ENCODE results near the gene SETX. TPM values are rescaled to one million over a fixed set of nuclear protein-coding genes. Genes with fewer than 3 reads are reported as not detected.

Gene SETX
- total and polyA plus RNA-seq, 10 of the 15 experiments (the other 5 are each of a cell fraction or from before 2014, with no cell fraction given): 15.8 to 75.7 (median 37.0) TPM

- ATAC-seq: no peak
- no peaks in the 10 kb centered on the region for H3K4me1 ChIP-seq (ENCODE audit: control insufficient read depth, insufficient read depth, low read length)
- peaks cover 8 to 58% of the 10 kb centered on the region in 2 experiments for H3K36me3 ChIP-seq (ENCODE audit: control insufficient read depth in 2 of 2, insufficient read depth in 2 of 2, low read length in 1 of 2)
- H3K27ac ChIP-seq (ENCODE audit: control insufficient read depth, insufficient read depth): no peak overlapping the region
- no peak for FAIRE-seq
- DNase-seq (ENCODE audit: low read depth, low spot score): no peak
- CTCF ChIA-PET: no interaction called here
- in situ Hi-C loops (cut with MboI): no loop called here
- RAD21 ChIA-PET (ENCODE audit: unreplicated experiment): interaction anchor here (0.6 kb wide), 1 partner anchor 55 kb away, joined by 3 read pairs; no protein-coding TSS in a partner anchor
- no peaks in the 10 kb centered on the region; the same call in none of the 2 replicates for H3K79me2 ChIP-seq (ENCODE audit: control insufficient read depth, insufficient read depth, low read length)
- SMC1A ChIA-PET (ENCODE audit: uncharacterized antibody, unreplicated experiment): interaction anchor here (1.2 kb wide), 1 partner anchor 22 kb away, joined by 4 read pairs; no protein-coding TSS in a partner anchor
- intact Hi-C loops (cut with micrococcal nuclease; ENCODE audit: unreplicated experiment): no loop called here
- no peak overlapping the region for H3K4me2 ChIP-seq (ENCODE audit: control insufficient read depth, insufficient read depth)
- no peak overlapping the region for H2AFZ ChIP-seq (ENCODE audit: control insufficient read depth, low read depth, low read length)
- BruUV-seq (replicated peaks): no TSS peak
- 99% methylated on average over 6 of the region's 6 CpGs for WGBS (ENCODE audit: insufficient coverage, insufficient replicate concordance, low lambda C conversion rate, missing lambda C conversion rate)
- POLR2A ChIA-PET: no interaction called here
- no peak overlapping the region for H3K9ac ChIP-seq (ENCODE audit: control insufficient read depth, insufficient read depth, low read length)
- no peak for TF ChIP-seq BHLHE40 (IDR thresholded peaks at IDR 0.05; ENCODE audit: borderline replicate concordance in 1 of 2, low read depth in 2 of 2, low read length in 1 of 2)
- no peak for TF ChIP-seq IKZF2 (IDR thresholded peaks at IDR 0.05)
- no peak for TF ChIP-seq ZNF687 (IDR thresholded peaks at IDR 0.05)
- no peak for TF ChIP-seq RBBP5 (conservative IDR thresholded peaks at IDR 0.05)
- no peak for TF ChIP-seq HSF1 (IDR thresholded peaks at IDR 0.05; ENCODE audit: low read depth, low read length)
- TF ChIP-seq KLF5 (IDR thresholded peaks at IDR 0.05; ENCODE audit: partially characterized antibody): no peak
- no peak for TF ChIP-seq TCF3 (IDR thresholded peaks at IDR 0.05; ENCODE audit: borderline replicate concordance, insufficient read depth, low read depth, low read length)
- no peak for TF ChIP-seq SPI1 (IDR thresholded peaks at IDR 0.05; ENCODE audit: borderline replicate concordance, insufficient read depth, low read depth, low read length)
- no peak for TF ChIP-seq IRF4 (IDR thresholded peaks at IDR 0.05; ENCODE audit: low read depth, low read length)
- no peak for TF ChIP-seq ZNF217 (IDR thresholded peaks at IDR 0.05)
- TF ChIP-seq CEBPB (IDR thresholded peaks at IDR 0.05; ENCODE audit: borderline replicate concordance in 1 of 2, low read depth in 2 of 2, low read length in 2 of 2): no peak
- TF ChIP-seq POLR2AphosphoS2 (IDR thresholded peaks at IDR 0.05; ENCODE audit: low read depth, low read length): no peak
- TF ChIP-seq NFXL1 (IDR thresholded peaks at IDR 0.05; ENCODE audit: borderline replicate concordance): no peak
- H3K9me3 ChIP-seq (replicated peaks; ENCODE audit: control insufficient read depth, insufficient read depth, low read length): no peaks in the 10 kb centered on the region; the same call in 2 of the 3 replicates
- no peaks in the 10 kb centered on the region for H4K20me1 ChIP-seq (ENCODE audit: control insufficient read depth, insufficient read depth)
- no peaks in the 10 kb centered on the region for H3K27me3 ChIP-seq (replicated peaks in 1 of 2; ENCODE audit: control insufficient read depth in 2 of 2, insufficient read depth in 2 of 2, low read length in 1 of 2)
- H3K4me3 ChIP-seq: no peak overlapping the region
Observed at GRCh38 chr9:132327537-132327936, 27.2 kb downstream of the SETX start.

Measured in GM12878 (cell line).